Measurements from ENCODE around the gene ACOXL.
"Not testable (repeated sequence)": the region's sequence is repeated elsewhere in the genome, so short reads cannot be mapped to it uniquely, and the experiment has no call there.

ACOXL gene

GRCh38 chr2:111068435-111069058 is 336.2 kb downstream of the ACOXL start:
- Histone ChIP-seq H3K27me3 (replicated peaks; ENCODE audit: control insufficient read depth, insufficient read depth, low read length) (no peaks in the 10 kb centered on the region), H3K36me3 (ENCODE audit: control insufficient read depth, insufficient read depth, low read length) (no peaks in the 10 kb centered on the region), H3K4me3 (replicated peaks; ENCODE audit: low read depth, low read length) (no peak overlapping the region)
- no peak for DNase-seq (ENCODE audit: extremely low read depth, insufficient read length)
- no peak for TF ChIP-seq CTCF (IDR thresholded peaks at IDR 0.05; ENCODE audit: insufficient read depth, low read length, poor library complexity, severe bottlenecking)

DNA sequence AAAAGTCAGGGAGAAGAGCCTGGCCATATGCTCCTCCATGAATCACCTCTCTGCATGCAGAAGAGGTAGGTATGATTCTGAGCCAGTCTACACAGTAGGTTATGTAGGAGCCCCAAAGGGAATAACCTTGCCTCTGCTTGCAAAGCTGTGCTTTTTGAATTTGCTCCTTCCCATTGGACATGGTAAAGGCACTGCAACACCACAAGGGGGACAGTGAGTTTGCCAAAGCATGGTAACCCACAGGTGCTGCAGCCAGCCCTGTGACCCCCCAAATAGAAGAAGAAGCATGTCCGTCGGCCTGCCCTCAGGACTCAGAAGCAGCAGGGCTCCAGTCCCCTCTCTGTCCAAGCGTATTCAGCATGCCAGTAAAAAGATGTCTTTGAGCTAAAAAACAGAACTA is 337.3 kb downstream of the ACOXL start:
- Histone ChIP-seq H3K36me3 (ENCODE audit: control insufficient read depth, insufficient read depth, low read length) (no peaks in the 10 kb centered on the region), H3K4me3 (replicated peaks; ENCODE audit: low read depth, low read length) (no peak overlapping the region), H3K27me3 (replicated peaks; ENCODE audit: control insufficient read depth, insufficient read depth, low read length) (no peaks in the 10 kb centered on the region)
- peak; percentile 45 for TF ChIP-seq CTCF (IDR thresholded peaks at IDR 0.05; ENCODE audit: insufficient read depth, low read length, poor library complexity, severe bottlenecking)
- no peak for DNase-seq (ENCODE audit: extremely low read depth, insufficient read length)

DNA sequence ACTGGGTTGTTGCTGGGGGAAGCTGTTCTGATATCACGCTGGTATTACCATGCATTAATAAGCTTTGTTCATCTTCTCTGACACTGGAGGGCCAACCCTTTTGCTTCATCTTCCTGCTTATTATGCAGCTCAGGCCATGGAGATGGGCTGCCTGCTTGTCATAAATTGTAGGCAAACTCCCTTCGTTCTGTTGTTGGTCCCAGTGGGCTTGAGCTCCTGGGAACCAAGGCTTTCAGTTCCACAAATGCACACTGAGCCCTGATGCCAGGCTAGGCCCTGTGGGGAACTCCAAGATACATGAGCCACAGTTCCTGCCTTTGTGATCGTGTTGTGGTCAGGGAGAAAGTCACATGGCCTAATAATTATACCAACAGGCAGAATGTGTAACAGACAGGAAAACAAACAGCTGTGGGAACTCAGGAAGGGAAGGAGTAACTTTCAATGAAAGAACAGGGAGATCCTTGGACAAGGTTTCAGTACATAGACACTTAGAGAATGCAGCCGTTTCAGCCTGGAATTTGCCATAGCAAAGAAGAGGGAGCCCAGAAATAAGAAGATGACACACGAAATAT is 339.3 kb downstream of the ACOXL start:
- TF ChIP-seq CTCF (IDR thresholded peaks at IDR 0.05; ENCODE audit: insufficient read depth, low read length, poor library complexity, severe bottlenecking) = no peak
- Histone ChIP-seq H3K36me3 (ENCODE audit: control insufficient read depth, insufficient read depth, low read length) (no peaks in the 10 kb centered on the region), H3K27me3 (replicated peaks; ENCODE audit: control insufficient read depth, insufficient read depth, low read length) (no peaks in the 10 kb centered on the region), H3K4me3 (replicated peaks; ENCODE audit: low read depth, low read length) (no peak overlapping the region)
- no peak for DNase-seq (ENCODE audit: extremely low read depth, insufficient read length)

DNA sequence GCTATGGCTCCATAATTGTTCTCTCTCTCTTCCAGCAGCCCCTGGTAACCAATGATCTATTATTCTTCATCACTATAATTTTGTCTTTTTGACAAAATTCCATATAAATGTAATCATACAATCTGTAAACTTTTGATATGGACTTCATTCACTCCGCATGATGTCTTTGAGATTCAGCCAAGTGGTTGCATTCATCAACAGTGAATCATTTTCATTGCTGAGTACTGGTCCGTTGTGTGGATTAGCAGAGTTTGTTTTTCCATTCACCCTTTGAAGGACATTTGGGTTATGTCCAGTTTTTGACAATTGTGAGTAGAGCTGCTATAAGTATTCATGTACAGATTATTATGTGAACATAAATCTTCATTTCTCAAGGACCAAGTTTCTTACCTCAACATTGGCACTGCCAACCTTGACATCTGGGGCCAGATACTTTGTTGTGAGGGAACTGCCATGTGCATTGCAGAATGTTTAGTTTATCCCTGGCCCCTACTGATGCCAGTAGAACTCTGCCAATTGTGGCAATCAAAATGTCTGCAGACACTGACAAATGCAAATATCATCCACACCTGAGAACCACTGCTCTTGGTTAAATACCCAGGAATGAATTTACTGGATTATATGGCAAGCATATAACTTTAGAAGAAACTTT is 340.0 kb downstream of the ACOXL start:
- H3K4me3 ChIP-seq (replicated peaks; ENCODE audit: low read depth, low read length) = no peak overlapping the region
- no peak for TF ChIP-seq CTCF (IDR thresholded peaks at IDR 0.05; ENCODE audit: insufficient read depth, low read length, poor library complexity, severe bottlenecking)
- H3K27me3 ChIP-seq (replicated peaks; ENCODE audit: control insufficient read depth, insufficient read depth, low read length) = no peaks in the 10 kb centered on the region
- no peak for DNase-seq (ENCODE audit: extremely low read depth, insufficient read length)
- H3K36me3 ChIP-seq (ENCODE audit: control insufficient read depth, insufficient read depth, low read length) = no peaks in the 10 kb centered on the region

DNA sequence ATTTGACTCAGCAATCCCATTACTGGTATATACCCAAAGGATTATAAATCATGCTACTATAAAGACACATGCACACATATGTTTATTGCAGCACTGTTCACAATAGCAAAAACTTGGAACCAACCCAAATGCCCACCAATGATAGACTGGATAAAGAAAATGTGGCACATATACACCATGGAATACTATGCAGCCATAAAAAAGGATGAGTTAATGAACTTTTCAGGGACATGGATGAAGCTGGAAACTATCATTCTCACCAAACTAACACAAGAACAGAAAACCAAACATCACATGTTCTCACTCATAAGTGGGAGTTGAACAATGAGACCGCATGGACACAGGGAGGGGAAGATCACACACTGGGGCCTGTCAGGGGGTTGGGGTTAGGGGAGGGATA is 350.3 kb downstream of the ACOXL start:
- not testable (repeated sequence) for H3K36me3 ChIP-seq (ENCODE audit: control insufficient read depth, insufficient read depth, low read length); DNase-seq (ENCODE audit: extremely low read depth, insufficient read length); H3K27me3 ChIP-seq (replicated peaks; ENCODE audit: control insufficient read depth, insufficient read depth, low read length)

GRCh38 chr2:111091811-111092211 is 359.4 kb downstream of the ACOXL start:
- H3K4me3 ChIP-seq (replicated peaks; ENCODE audit: low read depth, low read length) = no peak overlapping the region
- peaks cover 6% of the 10 kb centered on the region; the same call in 1 of the 2 replicates for H3K27me3 ChIP-seq (replicated peaks; ENCODE audit: control insufficient read depth, insufficient read depth, low read length)
- no peak for DNase-seq (ENCODE audit: extremely low read depth, insufficient read length)
- H3K36me3 ChIP-seq (ENCODE audit: control insufficient read depth, insufficient read depth, low read length) = no peaks in the 10 kb centered on the region
- TF ChIP-seq CTCF (IDR thresholded peaks at IDR 0.05; ENCODE audit: insufficient read depth, low read length, poor library complexity, severe bottlenecking) = no peak

More for the DNA sequence above, 350.3 kb downstream of the ACOXL start:
- H3K4me3 ChIP-seq (replicated peaks; ENCODE audit: low read depth, low read length) = not testable (repeated sequence)

Measured in GM06990 (cell line).